Upper lobe of left lung (tissue), 6 donors: ENCODE measurements around the gene NCBP1. TPM values are rescaled to one million over a fixed set of nuclear protein-coding genes. Genes with fewer than 3 reads are reported as not detected.

Experiments used
- ATAC-seq, 2 donors: fragments of 200-7000 bp; cut with Tn5 transposase; one replicate each; pipeline ENCODE4 v1.9.1; 2022; ENCODE audit warnings: mild to moderate bottlenecking in 2 of 2, moderate library complexity in 2 of 2; ENCODE audit not compliant: low FRiP score in 2 of 2
- DNase-seq, 2 donors: peaks; one replicate each; pipeline ENCODE4 v3.0.0-alpha.2; 2019 to 2020
- H3K27ac ChIP-seq, 4 donors: fragments of 200-600 bp; sonication (generic); one replicate each; pipeline ENCODE4 v1.5.1; 2016 to 2019
- H3K27me3 ChIP-seq, 4 donors: fragments of 200-600 bp; sonication (generic); one replicate each; pipeline ENCODE4 v1.5.1; 2017 to 2019
- H3K36me3 ChIP-seq, 4 donors: fragments of 200-600 bp; sonication (generic); one replicate each; pipeline ENCODE4 v1.5.1; 2016 to 2019
- H3K4me1 ChIP-seq, 4 donors: fragments of 200-600 bp; sonication (generic); one replicate each; pipeline ENCODE4 v1.5.1; 2018 to 2019
- H3K4me3 ChIP-seq, 4 donors: fragments of 200-600 bp; sonication (generic); one replicate each; pipeline ENCODE4 v1.5.1; 2017 to 2019; ENCODE audit warnings: mild to moderate bottlenecking in 2 of 4, moderate library complexity in 1 of 4
- H3K9me3 ChIP-seq, 4 donors: fragments of 200-600 bp; sonication (generic); one replicate each; pipeline ENCODE4 v1.5.1; 2018 to 2019
- EP300 ChIP-seq, 4 donors: sonication (generic); formaldehyde crosslinking; IDR thresholded peaks; one replicate each; pipeline ENCODE4 v1.5.1; 2017; ENCODE audit warnings: antibody characterized with exemption in 4 of 4, control low read depth in 2 of 4
- POLR2A ChIP-seq, 4 donors: fragments of 450-650 bp; IDR thresholded peaks; one replicate each; pipeline ENCODE4 v1.5.1; 2016 to 2017; ENCODE audit warnings: antibody characterized with exemption in 4 of 4, mild to moderate bottlenecking in 2 of 4
- POLR2AphosphoS5 ChIP-seq, 2 donors: sonication (generic); formaldehyde crosslinking; IDR thresholded peaks; one replicate each; pipeline ENCODE4 v1.5.1; 2017; ENCODE audit warnings: antibody characterized with exemption in 2 of 2
- WGBS, 2 donors: methylation state at CpG; one replicate each; pipeline ENCODE4 v1.1.5; 2017 to 2018; 5-methylcytosine and 5-hydroxymethylcytosine counted together
- total RNA-seq, 6 donors: library from RNA; depleted of rRNA in 4 of 6; stranded (reverse); fragments of >200 nt in 4 of 6; gene quantifications; one replicate each; pipeline versions ENCODE4 v1.1.0 to v1.2.1, GENCODE V29; 2016 to 2021
- TF ChIP-seq, protein P1 (sequence below), 6 experiments: fragments of 450-650 bp in 4 of 6; fragments of 200-600 bp in 2 of 6; sonication (generic) in 2 of 6; IDR thresholded peaks; one replicate each; pipeline ENCODE4 v1.5.1; 2016 to 2019; ENCODE audit warnings: antibody characterized with exemption in 6 of 6
- donor health status: DM: no; HTN: no; CAD: no; lungs with moderate emphysema.
- donor health status: DM: no; HTN: yes; CAD: no; lungs with severe emphysema.

The NCBP1 gene
- total RNA-seq, 6 donors from 2014 or later, result 16.3 to 51.3 (median 22.1) TPM

GRCh38 chr9:97625620-97626019, 8.0 kb upstream of the NCBP1 start:
- H3K36me3 ChIP-seq, result peaks cover 0 to 40% (median 4%) of the 10 kb centered on the region in 4 donors
- TF ChIP-seq POLR2AphosphoS5 (IDR thresholded peaks at IDR 0.05) (no peak), EP300 (IDR thresholded peaks at IDR 0.05) (no peak), POLR2A (IDR thresholded peaks at IDR 0.05) (no peak)
- TF ChIP-seq, protein P1, sequence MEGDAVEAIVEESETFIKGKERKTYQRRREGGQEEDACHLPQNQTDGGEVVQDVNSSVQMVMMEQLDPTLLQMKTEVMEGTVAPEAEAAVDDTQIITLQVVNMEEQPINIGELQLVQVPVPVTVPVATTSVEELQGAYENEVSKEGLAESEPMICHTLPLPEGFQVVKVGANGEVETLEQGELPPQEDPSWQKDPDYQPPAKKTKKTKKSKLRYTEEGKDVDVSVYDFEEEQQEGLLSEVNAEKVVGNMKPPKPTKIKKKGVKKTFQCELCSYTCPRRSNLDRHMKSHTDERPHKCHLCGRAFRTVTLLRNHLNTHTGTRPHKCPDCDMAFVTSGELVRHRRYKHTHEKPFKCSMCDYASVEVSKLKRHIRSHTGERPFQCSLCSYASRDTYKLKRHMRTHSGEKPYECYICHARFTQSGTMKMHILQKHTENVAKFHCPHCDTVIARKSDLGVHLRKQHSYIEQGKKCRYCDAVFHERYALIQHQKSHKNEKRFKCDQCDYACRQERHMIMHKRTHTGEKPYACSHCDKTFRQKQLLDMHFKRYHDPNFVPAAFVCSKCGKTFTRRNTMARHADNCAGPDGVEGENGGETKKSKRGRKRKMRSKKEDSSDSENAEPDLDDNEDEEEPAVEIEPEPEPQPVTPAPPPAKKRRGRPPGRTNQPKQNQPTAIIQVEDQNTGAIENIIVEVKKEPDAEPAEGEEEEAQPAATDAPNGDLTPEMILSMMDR (IDR thresholded peaks at IDR 0.05), result no peak
- 58 to 61% methylated on average over 3 of the region's 3 CpGs for WGBS, 2 donors
- peaks cover 0 to 17% (median 5%) of the 10 kb centered on the region in 4 donors for H3K4me1 ChIP-seq
- no peak overlapping the region for H3K4me3 ChIP-seq
- no peak for ATAC-seq
- DNase-seq, result no peak
- H3K27me3 ChIP-seq, result no peaks in the 10 kb centered on the region
- H3K27ac ChIP-seq, result no peak overlapping the region
- H3K9me3 ChIP-seq, result no peaks in the 10 kb centered on the region

DNA sequence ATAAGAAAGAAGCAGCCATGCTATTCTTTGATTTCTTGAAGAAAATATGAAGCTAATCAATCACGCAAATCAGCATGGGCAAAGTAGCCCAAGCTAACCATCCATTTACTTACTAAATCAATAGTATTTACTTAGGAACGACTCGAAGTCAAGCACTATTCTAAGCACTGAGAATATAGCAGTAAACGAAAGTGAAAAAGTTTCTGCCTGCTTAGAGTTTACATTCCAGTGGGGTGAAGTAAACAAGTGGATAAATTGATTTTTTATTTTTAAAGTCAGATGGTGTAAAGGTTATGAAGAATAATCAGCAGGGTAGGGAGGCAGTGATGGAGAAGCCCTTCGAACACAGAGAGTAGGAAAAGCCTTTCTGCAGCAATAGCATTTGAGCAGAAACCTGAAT, 6.0 kb upstream of the NCBP1 start:
- no peaks in the 10 kb centered on the region for H3K27me3 ChIP-seq
- peaks cover 0 to 27% (median 4%) of the 10 kb centered on the region in 4 donors for H3K36me3 ChIP-seq
- 39 to 50% methylated on average over 5 of the region's 5 CpGs for WGBS, 2 donors
- ATAC-seq, result no peak
- H3K9me3 ChIP-seq, result no peaks in the 10 kb centered on the region
- TF ChIP-seq, protein P1 (IDR thresholded peaks at IDR 0.05), result no peak
- TF ChIP-seq EP300 (IDR thresholded peaks at IDR 0.05), result no peak
- TF ChIP-seq POLR2A (IDR thresholded peaks at IDR 0.05), result no peak
- no peak for TF ChIP-seq POLR2AphosphoS5 (IDR thresholded peaks at IDR 0.05)
- peaks cover 8 to 27% (median 18%) of the 10 kb centered on the region in 4 donors for H3K4me1 ChIP-seq
- H3K27ac ChIP-seq, result peak overlapping the region; percentile 31 to 69 (median 48)
- H3K4me3 ChIP-seq, result peak overlapping the region in 1 of 4 donors; percentile 9
- no peak for DNase-seq

GRCh38 chr9:97628668-97629067, 5.0 kb upstream of the NCBP1 start:
- H3K27ac ChIP-seq, result no peak overlapping the region
- no peaks in the 10 kb centered on the region for H3K27me3 ChIP-seq
- no peak for TF ChIP-seq EP300 (IDR thresholded peaks at IDR 0.05)
- no peak for TF ChIP-seq POLR2A (IDR thresholded peaks at IDR 0.05)
- TF ChIP-seq, protein P1 (IDR thresholded peaks at IDR 0.05), result no peak
- TF ChIP-seq POLR2AphosphoS5 (IDR thresholded peaks at IDR 0.05), result no peak
- no peaks in the 10 kb centered on the region for H3K9me3 ChIP-seq
- H3K4me1 ChIP-seq, result peaks cover 8 to 27% (median 18%) of the 10 kb centered on the region in 4 donors
- DNase-seq (no peak), ATAC-seq (no peak)
- H3K36me3 ChIP-seq, result peaks cover 0 to 20% (median 4%) of the 10 kb centered on the region in 4 donors
- WGBS, 2 donors, result 87 to 93% methylated on average over 3 of the region's 3 CpGs
- H3K4me3 ChIP-seq, result no peak overlapping the region

DNA sequence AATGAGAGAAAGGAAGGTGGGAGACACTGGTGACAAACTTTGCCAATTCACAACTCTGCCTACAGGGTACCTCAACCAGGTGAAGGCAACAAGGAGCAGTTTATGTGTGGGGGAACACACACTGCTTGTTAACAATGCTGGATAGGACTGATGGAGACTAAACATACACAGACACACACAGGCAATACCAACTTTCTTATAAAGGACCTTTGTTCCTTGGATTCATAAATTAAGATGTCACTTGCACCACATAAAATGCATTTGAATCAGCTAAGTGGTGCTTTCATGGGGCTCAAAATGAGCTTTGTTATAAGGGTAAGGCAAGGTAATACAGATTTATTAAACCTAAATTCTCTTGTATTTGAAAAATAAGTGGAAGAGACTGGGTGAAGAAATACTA, 4.5 kb upstream of the NCBP1 start:
- ATAC-seq (no peak), DNase-seq (no peak)
- peaks cover 0 to 16% (median 4%) of the 10 kb centered on the region in 4 donors for H3K36me3 ChIP-seq
- no peaks in the 10 kb centered on the region for H3K9me3 ChIP-seq
- peaks cover 8 to 27% (median 18%) of the 10 kb centered on the region in 4 donors for H3K4me1 ChIP-seq
- no peak overlapping the region for H3K4me3 ChIP-seq
- H3K27me3 ChIP-seq, result no peaks in the 10 kb centered on the region
- no peak overlapping the region for H3K27ac ChIP-seq
- TF ChIP-seq, protein P1 (IDR thresholded peaks at IDR 0.05), result no peak
- no peak for TF ChIP-seq POLR2AphosphoS5 (IDR thresholded peaks at IDR 0.05)
- no peak for TF ChIP-seq EP300 (IDR thresholded peaks at IDR 0.05)
- no peak for TF ChIP-seq POLR2A (IDR thresholded peaks at IDR 0.05)

DNA sequence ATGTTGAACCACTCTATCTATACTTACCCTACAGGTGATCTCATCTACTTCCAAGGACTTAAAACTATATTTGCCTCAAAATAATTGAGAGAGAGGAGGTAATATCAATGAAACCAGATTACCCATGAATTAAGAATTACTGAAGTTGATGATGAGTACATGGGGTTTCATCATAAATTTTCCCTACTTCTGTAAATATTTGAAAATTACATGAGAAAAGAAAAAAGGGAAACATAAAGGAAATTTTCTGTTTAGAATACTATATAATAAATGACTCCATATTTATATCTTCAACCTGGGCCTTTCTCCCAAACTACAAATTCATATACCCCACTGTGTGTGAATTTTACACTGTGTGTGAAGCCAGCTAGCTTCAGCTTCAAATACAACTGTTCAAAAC, 3.0 kb upstream of the NCBP1 start:
- no peak for DNase-seq
- no peak for ATAC-seq
- peaks cover 0 to 2% (median 0%) of the 10 kb centered on the region in 4 donors for H3K36me3 ChIP-seq
- TF ChIP-seq POLR2AphosphoS5 (IDR thresholded peaks at IDR 0.05), result no peak
- TF ChIP-seq, protein P1 (IDR thresholded peaks at IDR 0.05), result no peak
- no peak for TF ChIP-seq POLR2A (IDR thresholded peaks at IDR 0.05)
- TF ChIP-seq EP300 (IDR thresholded peaks at IDR 0.05), result no peak
- H3K4me3 ChIP-seq, result no peak overlapping the region
- H3K4me1 ChIP-seq, result peaks cover 18 to 40% (median 31%) of the 10 kb centered on the region in 4 donors
- H3K9me3 ChIP-seq, result no peaks in the 10 kb centered on the region
- H3K27me3 ChIP-seq, result no peaks in the 10 kb centered on the region
- H3K27ac ChIP-seq, result no peak overlapping the region
